K562 (cell line): ENCODE results near the gene ACER2. TPM values are rescaled to one million over a fixed set of nuclear protein-coding genes. Genes with fewer than 3 reads are reported as not detected.

Source experiments
- ATAC-seq: fragments of 200-7000 bp; cut with Tn5 transposase; 3 replicates; pipeline ENCODE4 v1.9.1; 2020; ENCODE audit warnings: moderate library complexity
- BruUV-seq: library from RNA; stranded (reverse); fragments of 400-500 nt; replicated peaks from 2 replicates; lab custom pipeline; 2021; lab: Mats Ljungman, UMichigan
- CTCF ChIA-PET: fragments of 300-600 bp; formaldehyde crosslinking; extraction: SDS; loops from one replicate; lab custom pipeline; 2021; ENCODE audit warnings: low intra/inter-chr PET ratio; lab: Yijun Ruan, JAX
- POLR2A ChIA-PET: fragments of 300-600, 350-650 bp; sonication (Branson Sonifier 250); formaldehyde crosslinking; extraction: SDS; loops from one replicate; lab custom pipeline; 2021; ENCODE audit warnings: antibody characterized with exemption, inconsistent platforms; lab: Yijun Ruan, JAX
- DNase-seq, 4 experiments: peaks; one replicate each; pipeline versions ENCODE4 v3.0.0 to v3.0.0-alpha.2; 2011 to 2018; ENCODE audit warnings: low spot score in 3 of 4, mixed read lengths in 3 of 4; ENCODE audit errors: extremely low read depth in 1 of 4
- FAIRE-seq: peaks from 2 replicates; lab custom pipeline; 2011; peaks lifted over from hg19 to GRCh38; lab: Jason Lieb, UNC
- H2AFZ ChIP-seq: 2 replicates; pipeline ENCODE4 v1.6.0; 2011; ENCODE audit warnings: low read depth, low read length, control low read depth, inconsistent platforms
- H3K27ac ChIP-seq: fragments of 200-600 bp; 3 replicates; pipeline ENCODE4 v1.8.0; 2011; ENCODE audit warnings: low read depth, mild to moderate bottlenecking, control low read depth, inconsistent platforms, low read length, moderate library complexity, mixed read lengths; ENCODE audit errors: extremely low read depth
- H3K27me3 ChIP-seq, 2 experiments: fragments of 300-600 bp in 1 of 2; 2 replicates in 1 of 2; 3 replicates in 1 of 2; pipeline versions ENCODE4 v1.6.0 to v1.8.0; 2011; ENCODE audit warnings: inconsistent platforms in 2 of 2, low read length in 2 of 2, mild to moderate bottlenecking in 1 of 2, mixed read lengths in 1 of 2, moderate library complexity in 1 of 2; ENCODE audit not compliant: control insufficient read depth in 2 of 2, insufficient read depth in 2 of 2
- H3K36me3 ChIP-seq: fragments of 300-600 bp; 3 replicates; pipeline ENCODE4 v1.8.0; 2011; ENCODE audit warnings: mild to moderate bottlenecking, low read length, inconsistent platforms; ENCODE audit not compliant: control insufficient read depth, insufficient read depth
- H3K4me1 ChIP-seq, 2 experiments: fragments of 200-600 bp in 1 of 2; replicated peaks in 1 of 2; 2 replicates in 1 of 2; 3 replicates in 1 of 2; pipeline versions ENCODE4 v1.5.1 to v1.8.0; 2011; ENCODE audit warnings: inconsistent platforms in 2 of 2, low read length in 2 of 2, mild to moderate bottlenecking in 1 of 2, mixed read lengths in 1 of 2, moderate library complexity in 1 of 2; ENCODE audit not compliant: control insufficient read depth in 2 of 2, insufficient read depth in 2 of 2
- H3K4me2 ChIP-seq: 2 replicates; pipeline ENCODE4 v1.6.1; 2011; ENCODE audit warnings: low read length, control low read depth, inconsistent platforms, mixed read lengths; ENCODE audit not compliant: insufficient read depth
- H3K4me3 ChIP-seq: fragments of 200-600 bp; sonication (generic), shearing (Covaris generic); 2 replicates; pipeline ENCODE4 v1.5.1; 2016; ENCODE audit warnings: control low read depth, inconsistent platforms
- H3K79me2 ChIP-seq: fragments of 200-600 bp; 3 replicates; pipeline ENCODE4 v1.8.0; 2011; ENCODE audit warnings: low read length, inconsistent platforms; ENCODE audit not compliant: control insufficient read depth, insufficient read depth
- H3K9ac ChIP-seq, 2 experiments: 2 replicates each; pipeline versions ENCODE4 v1.6.0 to v1.6.1; 2011; ENCODE audit warnings: low read depth in 2 of 2, low read length in 2 of 2, control low read depth in 1 of 2, inconsistent platforms in 1 of 2, mild to moderate bottlenecking in 1 of 2, mixed read lengths in 1 of 2; ENCODE audit not compliant: insufficient read depth in 1 of 2
- H3K9me1 ChIP-seq: one replicate; pipeline ENCODE4 v1.6.0; 2011; ENCODE audit warnings: inconsistent platforms, mild to moderate bottlenecking, low read length, moderate library complexity; ENCODE audit not compliant: control insufficient read depth, insufficient read depth
- H3K9me3 ChIP-seq: replicated peaks from 2 replicates; pipeline ENCODE4 v1.5.1; 2011; ENCODE audit warnings: low read depth, low read length, inconsistent platforms; ENCODE audit not compliant: control insufficient read depth, insufficient read depth
- H4K20me1 ChIP-seq: replicated peaks from 2 replicates; pipeline ENCODE4 v1.6.1; 2011; ENCODE audit warnings: low read length, inconsistent platforms, mixed read lengths; ENCODE audit not compliant: control insufficient read depth, insufficient read depth
- ARID1B ChIP-seq: fragments of 450-650 bp; IDR thresholded peaks from 2 replicates; pipeline ENCODE4 v1.6.1; 2016; ENCODE audit warnings: antibody characterized with exemption, mild to moderate bottlenecking, inconsistent platforms
- ATF3 ChIP-seq, 2 experiments: fragments of 450-650 bp in 1 of 2; sonication (generic) in 1 of 2; formaldehyde crosslinking in 1 of 2; IDR thresholded peaks in 1 of 2; conservative IDR thresholded peaks in 1 of 2; 2 replicates each; pipeline versions ENCODE4 v1.6.1 to v1.8.1; 2016 to 2023; ENCODE audit warnings: mild to moderate bottlenecking in 2 of 2, moderate library complexity in 2 of 2, inconsistent platforms in 1 of 2, missing genetic modification reagents in 1 of 2
- CBFA2T2 ChIP-seq: fragments of 450-650 bp; conservative IDR thresholded peaks from 2 replicates; pipeline ENCODE4 v1.6.1; 2017; ENCODE audit warnings: mild to moderate bottlenecking
- CBFA2T3 ChIP-seq: fragments of 450-650 bp; IDR thresholded peaks from 2 replicates; pipeline ENCODE4 v1.6.1; 2017
- DPF2 ChIP-seq: fragments of 450-650 bp; IDR thresholded peaks from 2 replicates; pipeline ENCODE4 v1.6.1; 2016
- EGR1 ChIP-seq: fragments of 450-650 bp; conservative IDR thresholded peaks from 2 replicates; pipeline ENCODE4 v1.6.1; 2017; ENCODE audit warnings: mild to moderate bottlenecking
- EP300 ChIP-seq: IDR thresholded peaks from 2 replicates; pipeline ENCODE4 v1.6.1; 2012; ENCODE audit warnings: low read length, improper control_type of control experiment
- ERF ChIP-seq: fragments of 450-650 bp; formaldehyde crosslinking; IDR thresholded peaks from 2 replicates; pipeline ENCODE4 v1.4.0; 2020; ENCODE audit warnings: mild to moderate bottlenecking, mixed read lengths
- FOS ChIP-seq: IDR thresholded peaks from 3 replicates; pipeline ENCODE4 v1.6.1; 2011; ENCODE audit not compliant: insufficient read length; ENCODE audit errors: extremely low read depth
- FOSL1 ChIP-seq: fragments of 200-800 bp; sonication (Bioruptor generic); conservative IDR thresholded peaks from 2 replicates; pipeline ENCODE4 v1.6.1; 2016; ENCODE audit warnings: missing genetic modification characterization, missing compliant biosample characterization
- JUND ChIP-seq, 2 experiments: IDR thresholded peaks; 2 replicates in 1 of 2; 3 replicates in 1 of 2; pipeline ENCODE4 v1.6.1; 2011; ENCODE audit warnings: borderline replicate concordance in 2 of 2, low read depth in 2 of 2, low read length in 2 of 2, improper control_type of control experiment in 1 of 2, missing biosample characterization in 1 of 2, missing genetic modification characterization in 1 of 2, missing genetic modification reagents in 1 of 2
- KDM1A ChIP-seq, 2 experiments: fragments of 450-650 bp; IDR thresholded peaks; 2 replicates each; pipeline ENCODE4 v1.6.1; 2016; ENCODE audit warnings: mild to moderate bottlenecking in 2 of 2
- LARP7 ChIP-seq: fragments of 450-650 bp; IDR thresholded peaks from 2 replicates; pipeline ENCODE4 v1.6.1; 2016
- NCOR1 ChIP-seq: fragments of 450-650 bp; IDR thresholded peaks from 2 replicates; pipeline ENCODE4 v1.6.1; 2016; ENCODE audit warnings: mild to moderate bottlenecking, moderate library complexity
- NFATC3 ChIP-seq: fragments of 450-650 bp; IDR thresholded peaks from 2 replicates; pipeline ENCODE4 v1.6.1; 2017; ENCODE audit warnings: mild to moderate bottlenecking
- RCOR1 ChIP-seq, 2 experiments: IDR thresholded peaks; 2 replicates each; pipeline ENCODE4 v1.6.1; 2012; ENCODE audit warnings: low read depth in 2 of 2, low read length in 2 of 2, borderline replicate concordance in 1 of 2, improper control_type of control experiment in 1 of 2
- SMARCA4 ChIP-seq: fragments of 450-650 bp; IDR thresholded peaks from 2 replicates; pipeline ENCODE4 v1.6.1; 2016
- SMARCC2 ChIP-seq: fragments of 450-650 bp; IDR thresholded peaks from 2 replicates; pipeline ENCODE4 v1.6.1; 2017; ENCODE audit warnings: antibody characterized with exemption, moderate library complexity, mild to moderate bottlenecking, low read depth
- SOX6 ChIP-seq: fragments of 450-650 bp; IDR thresholded peaks from 2 replicates; pipeline ENCODE4 v1.6.1; 2014; ENCODE audit warnings: mild to moderate bottlenecking
- TAL1 ChIP-seq: fragments of 450-650 bp; IDR thresholded peaks from 2 replicates; pipeline ENCODE4 v1.6.1; 2016; ENCODE audit warnings: mild to moderate bottlenecking
- TCF3 ChIP-seq: sonication (generic); formaldehyde crosslinking; IDR thresholded peaks from 2 replicates; pipeline ENCODE4 v1.4.0; 2020; ENCODE audit warnings: mild to moderate bottlenecking, missing genetic modification reagents
- TEAD4 ChIP-seq, 2 experiments: sonication (generic) in 1 of 2; formaldehyde crosslinking in 1 of 2; IDR thresholded peaks; 2 replicates each; pipeline versions ENCODE4 v1.6.1 to v1.8.0; 2012 to 2022; ENCODE audit warnings: borderline replicate concordance in 1 of 2, inconsistent platforms in 1 of 2, low read length in 1 of 2, mild to moderate bottlenecking in 1 of 2, missing genetic modification reagents in 1 of 2
- ZBTB17 ChIP-seq: fragments of 450-650 bp; formaldehyde crosslinking; IDR thresholded peaks from 2 replicates; pipeline ENCODE4 v1.4.0; 2020; ENCODE audit warnings: mild to moderate bottlenecking
- ZNF780A ChIP-seq: fragments of 250-450 bp; sonication (Bioruptor Pico); IDR thresholded peaks from 2 replicates; pipeline ENCODE4 v1.5.0; 2021; ENCODE audit warnings: mild to moderate bottlenecking
- WGBS: fragments of 100-300 bp; shearing (Covaris generic); methylation state at CpG from one replicate; pipeline ENCODE4 v1.1.6; 2016; ENCODE audit warnings: low coverage, mixed read lengths; ENCODE audit not compliant: insufficient coverage; ENCODE audit errors: missing lambda C conversion rate; 5-methylcytosine and 5-hydroxymethylcytosine counted together
- in situ Hi-C: fragments of 300-500 bp; cut with MboI; formaldehyde crosslinking; loops from 4 replicates; pipeline ENCODE4 v1.15.0; 2018; ENCODE audit warnings: inconsistent platforms, mixed read lengths
- intact Hi-C: fragments of 100-400 bp; cut with micrococcal nuclease; formaldehyde crosslinking; loops from 2 replicates; pipeline ENCODE4 v1.14.2; 2022
- polyA plus RNA-seq, 8 experiments: library from polyadenylated mRNA; depleted of rRNA in 4 of 8; stranded (reverse) in 5 of 8; unstranded in 3 of 8; fragments of >200 nt; fragmentation: Nextera tagmentation in 2 of 8; fragmentation: Illumina TruSeq in 1 of 8; extraction: Ambion mirVana in 2 of 8; extraction: Trizol in 1 of 8; gene quantifications; 2 replicates each; pipeline versions ENCODE4 v1.2.1 to v1.2.3, GENCODE V29; 2011 to 2014; ENCODE audit warnings: inconsistent platforms in 1 of 8, missing spikeins in 1 of 8
- total RNA-seq, 7 experiments: library from RNA; depleted of rRNA in 6 of 7; stranded (reverse); fragments of >200 nt in 6 of 7; fragmentation: Illumina TruSeq in 2 of 7; extraction: Trizol in 2 of 7; gene quantifications; 2 replicates each; pipeline versions ENCODE4 v1.2.1 to v1.2.3, GENCODE V29; 2011 to 2021; ENCODE audit warnings: low replicate concordance in 1 of 7
- TF ChIP-seq, protein P1 (sequence below): fragments of 450-650 bp; formaldehyde crosslinking; IDR thresholded peaks from 2 replicates; pipeline ENCODE4 v1.4.0; 2020; ENCODE audit warnings: mild to moderate bottlenecking

ACER2 gene
- total and polyA plus RNA-seq, 9 of the 15 experiments (the other 6 are each of a cell fraction or from before 2014, with no cell fraction given): 0.17 to 4.6 (median 3.0) TPM

DNA sequence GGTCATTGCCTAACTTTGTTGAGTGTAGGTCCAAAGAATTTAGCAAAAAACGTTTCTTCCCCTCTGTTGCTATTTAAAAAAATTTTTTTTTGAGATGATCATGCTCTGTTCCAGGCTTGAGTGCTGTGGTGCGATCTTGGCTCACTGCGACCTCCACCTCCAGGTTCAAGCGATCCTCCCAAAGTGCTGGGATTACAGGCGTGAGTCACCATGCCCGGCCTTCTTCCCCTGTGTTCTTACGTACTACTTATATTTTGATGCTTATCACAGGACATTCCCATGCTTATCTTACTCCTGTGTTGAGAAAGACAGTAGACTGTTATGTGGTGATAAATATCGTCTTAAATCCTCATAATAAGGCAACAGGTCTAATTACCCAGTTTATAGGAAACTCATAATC is 2.5 kb downstream of the ACER2 start:
- peaks cover 27% of the 10 kb centered on the region for H3K79me2 ChIP-seq
- H3K9me3 ChIP-seq: no peaks in the 10 kb centered on the region
- no peaks in the 10 kb centered on the region for H3K9me1 ChIP-seq
- H3K9ac ChIP-seq: no peak overlapping the region
- POLR2A ChIA-PET: no interaction called here
- DNase-seq (peak in 1 of 4 experiments; percentile 50), ATAC-seq (no peak), FAIRE-seq (peak; percentile 52)
- WGBS: 7% methylated on average over 8 of the region's 8 CpGs
- H4K20me1 ChIP-seq: no peaks in the 10 kb centered on the region
- H3K27ac ChIP-seq: no peak overlapping the region
- H3K27me3 ChIP-seq: no peaks in the 10 kb centered on the region
- H3K4me2 ChIP-seq: peak overlapping the region; percentile 35
- no TSS peak for BruUV-seq
- CTCF ChIA-PET: no interaction called here
- intact Hi-C loops: no loop called here
- no peaks in the 10 kb centered on the region; the same call in 2 of the 3 replicates for H3K36me3 ChIP-seq
- in situ Hi-C loops: no loop called here
- peaks cover 21 to 26% of the 10 kb centered on the region in 2 experiments for H3K4me1 ChIP-seq
- no peak overlapping the region for H2AFZ ChIP-seq
- H3K4me3 ChIP-seq: no peak overlapping the region
- TF ChIP-seq SMARCC2: peak; percentile 31; the same call in 1 of the 2 replicates
- peak; percentile 57 for TF ChIP-seq CBFA2T3
- TF ChIP-seq ATF3 (IDR thresholded peaks at IDR 0.05): peak; percentile 77
- no peak for TF ChIP-seq ATF3 (CRISPR knock-in tag; conservative IDR thresholded peaks at IDR 0.05)
- TF ChIP-seq RCOR1 (IDR thresholded peaks at IDR 0.05; ENCODE audit: borderline replicate concordance in 1 of 2, low read depth in 2 of 2, low read length in 2 of 2): peak in 1 of 2 experiments; percentile 26; a peak in 1 of 4 replicates
- peak; percentile 11; the same call in 1 of the 2 replicates for TF ChIP-seq NCOR1
- no peak for TF ChIP-seq ERF (CRISPR knock-in tag)
- TF ChIP-seq NFATC3: no peak
- TF ChIP-seq TCF3 (CRISPR knock-in tag): 0 out of 2 replicates have a peak, but pooled peaks have one; percentile 23
- 0 out of 2 replicates have a peak, but pooled peaks have one; percentile 14 for TF ChIP-seq TEAD4 (IDR thresholded peaks at IDR 0.05; ENCODE audit: low read length)
- TF ChIP-seq TEAD4 (CRISPR knock-in tag; IDR thresholded peaks at IDR 0.05; ENCODE audit: borderline replicate concordance): no peak
- TF ChIP-seq SOX6: 0 out of 2 replicates have a peak, but pooled peaks have one; percentile 12
- TF ChIP-seq ZBTB17 (CRISPR knock-in tag): no peak
- peak; percentile 54 for TF ChIP-seq DPF2
- TF ChIP-seq, protein P1, sequence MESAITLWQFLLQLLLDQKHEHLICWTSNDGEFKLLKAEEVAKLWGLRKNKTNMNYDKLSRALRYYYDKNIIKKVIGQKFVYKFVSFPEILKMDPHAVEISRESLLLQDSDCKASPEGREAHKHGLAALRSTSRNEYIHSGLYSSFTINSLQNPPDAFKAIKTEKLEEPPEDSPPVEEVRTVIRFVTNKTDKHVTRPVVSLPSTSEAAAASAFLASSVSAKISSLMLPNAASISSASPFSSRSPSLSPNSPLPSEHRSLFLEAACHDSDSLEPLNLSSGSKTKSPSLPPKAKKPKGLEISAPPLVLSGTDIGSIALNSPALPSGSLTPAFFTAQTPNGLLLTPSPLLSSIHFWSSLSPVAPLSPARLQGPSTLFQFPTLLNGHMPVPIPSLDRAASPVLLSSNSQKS: no peak
- TF ChIP-seq FOSL1 (tag): peak; percentile 77
- peak; percentile 76 for TF ChIP-seq SMARCA4
- peak; percentile 29; the same call in 1 of the 2 replicates for TF ChIP-seq TAL1
- TF ChIP-seq EGR1: peak; percentile 42; the same call in 1 of the 2 replicates
- TF ChIP-seq ZNF780A (CRISPR knock-in tag): no peak
- peak; percentile 71 for TF ChIP-seq ARID1B
- TF ChIP-seq EP300: 0 out of 2 replicates have a peak, but pooled peaks have one; percentile 21
- peak; percentile 83 for TF ChIP-seq JUND (IDR thresholded peaks at IDR 0.05; ENCODE audit: borderline replicate concordance, low read depth, low read length)
- TF ChIP-seq JUND (tag; IDR thresholded peaks at IDR 0.05; ENCODE audit: borderline replicate concordance, low read depth, low read length): peak; percentile 66; the same call in 1 of the 3 replicates
- peak in 1 of 2 experiments; percentile 33; a peak in 1 of 4 replicates for TF ChIP-seq KDM1A (IDR thresholded peaks at IDR 0.05)
- no peak for TF ChIP-seq LARP7
- peak; percentile 44 for TF ChIP-seq CBFA2T2
- peak; percentile 7 for TF ChIP-seq FOS
